ENCODE data around the gene SLC8A3.

Gene SLC8A3

GRCh38 chr14:70116278-70116677, 72.5 kb downstream of the SLC8A3 start:
- DNase-seq, result no peak

- DNase-seq, result no peak
These were observed 74.1 kb downstream of the SLC8A3 start for GRCh38 chr14:70114621-70115156.

- no peak for DNase-seq
These were observed 75.5 kb downstream of the SLC8A3 start for GRCh38 chr14:70113211-70113610.

- DNase-seq, result no peak
These were observed 80.3 kb downstream of the SLC8A3 start for GRCh38 chr14:70108419-70108818.

GRCh38 chr14:70107309-70107708, 81.4 kb downstream of the SLC8A3 start:
- no peak for DNase-seq

- DNase-seq, result no peak
These were observed 88.7 kb downstream of the SLC8A3 start for GRCh38 chr14:70100071-70100470.

- no peak for DNase-seq
These were observed 90.4 kb downstream of the SLC8A3 start for GRCh38 chr14:70098250-70098809.

GRCh38 chr14:70097576-70098249, 91.0 kb downstream of the SLC8A3 start:
- DNase-seq, result no peak

GRCh38 chr14:70096866-70097265, 91.9 kb downstream of the SLC8A3 start:
- DNase-seq, result no peak

GRCh38 chr14:70094631-70095030, 94.1 kb downstream of the SLC8A3 start:
- DNase-seq, result no peak

- DNase-seq, result no peak
These were observed 94.6 kb downstream of the SLC8A3 start for GRCh38 chr14:70094106-70094505.

- no peak for DNase-seq
These were observed 95.6 kb downstream of the SLC8A3 start for GRCh38 chr14:70093156-70093555.

- DNase-seq, result no peak
These were observed 101.4 kb downstream of the SLC8A3 start for GRCh38 chr14:70087380-70087697.

- no peak for DNase-seq
These were observed 101.9 kb downstream of the SLC8A3 start for GRCh38 chr14:70086685-70087379.

GRCh38 chr14:70084226-70084625, 104.5 kb downstream of the SLC8A3 start:
- no peak for DNase-seq

GRCh38 chr14:70082394-70082793, 106.4 kb downstream of the SLC8A3 start:
- no peak for DNase-seq

GRCh38 chr14:70080076-70080475, 108.7 kb downstream of the SLC8A3 start:
- no peak for DNase-seq

- DNase-seq, result no peak
These were observed 110.4 kb downstream of the SLC8A3 start for GRCh38 chr14:70078329-70078728.

GRCh38 chr14:70077720-70078119, 111.0 kb downstream of the SLC8A3 start:
- no peak for DNase-seq

GRCh38 chr14:70077005-70077404, 111.7 kb downstream of the SLC8A3 start:
- no peak for DNase-seq

GRCh38 chr14:70073924-70074566, 114.7 kb downstream of the SLC8A3 start:
- peak; percentile 4 to 17 for DNase-seq

GRCh38 chr14:70069186-70069585, 119.6 kb downstream of the SLC8A3 start:
- no peak for DNase-seq

- no peak for DNase-seq
These were observed 120.9 kb downstream of the SLC8A3 start for GRCh38 chr14:70067810-70068209.
